WERI-Rb-1 (cell line): ENCODE measurements around the gene EPHA5.

ENCODE experiments used
- DNase-seq: peaks from one replicate; pipeline ENCODE4 v3.0.0-alpha.2; 2020
- H3K27ac ChIP-seq: fragments of 250-450 bp; sonication (Bioruptor Pico); 2 replicates; pipeline ENCODE4 v1.5.1; 2020; ENCODE audit warnings: mild to moderate bottlenecking, moderate library complexity
- H3K27me3 ChIP-seq: fragments of 250-450 bp; sonication (Bioruptor Pico); 2 replicates; pipeline ENCODE4 v1.5.1; 2021; ENCODE audit warnings: mild to moderate bottlenecking, low read depth, moderate library complexity; ENCODE audit not compliant: insufficient read depth, severe bottlenecking
- H3K36me3 ChIP-seq: fragments of 250-450 bp; sonication (Bioruptor Pico); 2 replicates; pipeline ENCODE4 v1.5.1; 2020; ENCODE audit warnings: mild to moderate bottlenecking, moderate library complexity
- H3K4me3 ChIP-seq: 2 replicates; pipeline ENCODE4 v1.5.1; 2011; ENCODE audit warnings: low read depth, mild to moderate bottlenecking, control low read depth, low read length
- H3K9me3 ChIP-seq: fragments of 250-450 bp; sonication (Bioruptor Pico); 2 replicates; pipeline ENCODE4 v1.5.1; 2021; ENCODE audit warnings: mild to moderate bottlenecking, moderate library complexity; ENCODE audit not compliant: severe bottlenecking
- CTCF ChIP-seq: IDR thresholded peaks from 2 replicates; pipeline ENCODE4 v1.5.1; 2011; ENCODE audit warnings: low read depth, mild to moderate bottlenecking, control low read depth, inconsistent platforms, low read length

EPHA5 gene

GRCh38 chr4:65669111-65670019 is 924 bp downstream of the EPHA5 start:
- Histone ChIP-seq H3K4me3 (peak overlapping the region; percentile 64), H3K27ac (no peak overlapping the region), H3K9me3 (no peaks in the 10 kb centered on the region), H3K27me3 (no peaks in the 10 kb centered on the region), H3K36me3 (no peaks in the 10 kb centered on the region)
- 0 out of 2 replicates have a peak, but pooled peaks have one; percentile 3 for TF ChIP-seq CTCF
- DNase-seq, result peak; percentile 33

DNA sequence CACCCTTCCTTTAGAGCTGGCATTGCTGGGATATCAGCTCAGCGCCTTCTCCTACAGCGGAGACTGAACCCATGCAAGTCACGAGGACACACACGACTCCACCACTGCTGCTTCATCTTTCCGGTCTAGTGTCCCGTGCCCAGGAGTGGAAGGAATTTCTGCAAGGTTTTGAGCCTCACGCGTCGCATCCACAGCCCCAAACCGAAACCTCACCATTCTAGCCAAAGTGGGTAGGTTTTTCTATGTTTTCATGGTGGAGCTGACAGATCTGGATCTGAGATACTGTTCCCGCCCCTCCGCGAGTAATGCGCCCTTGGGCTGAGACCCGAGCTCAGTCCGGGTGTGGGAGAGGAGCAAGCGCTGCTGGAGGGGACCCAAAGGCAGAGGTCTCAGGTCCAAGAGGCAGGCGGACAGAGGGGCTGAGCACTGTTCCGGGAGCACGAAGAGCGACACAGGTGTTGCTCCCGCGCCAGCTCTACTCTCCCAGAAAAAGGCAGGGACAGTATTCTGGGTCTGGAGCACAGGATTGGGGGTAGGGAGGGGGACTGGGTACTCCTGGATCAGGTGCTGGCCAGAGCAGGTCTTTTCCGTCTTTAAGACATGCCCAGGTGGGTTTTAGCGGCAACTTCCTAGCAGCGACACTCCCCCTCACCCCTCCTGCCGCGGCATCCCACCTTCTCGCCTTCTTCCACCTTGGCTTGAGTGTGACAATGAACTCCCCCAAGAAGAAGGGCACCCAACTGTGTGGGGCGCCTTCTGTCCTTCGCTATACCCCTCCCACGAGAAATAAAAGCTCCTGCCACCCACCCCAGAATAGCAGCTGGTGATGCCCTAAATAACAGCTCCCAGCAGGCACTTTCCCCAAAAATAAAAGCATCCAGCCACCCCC is 1.8 kb downstream of the EPHA5 start:
- Histone ChIP-seq H3K27me3 (no peaks in the 10 kb centered on the region), H3K9me3 (no peaks in the 10 kb centered on the region), H3K4me3 (peak overlapping the region; percentile 64), H3K36me3 (no peaks in the 10 kb centered on the region), H3K27ac (no peak overlapping the region)
- TF ChIP-seq CTCF, result no peak
- DNase-seq, result peak; percentile 39

DNA sequence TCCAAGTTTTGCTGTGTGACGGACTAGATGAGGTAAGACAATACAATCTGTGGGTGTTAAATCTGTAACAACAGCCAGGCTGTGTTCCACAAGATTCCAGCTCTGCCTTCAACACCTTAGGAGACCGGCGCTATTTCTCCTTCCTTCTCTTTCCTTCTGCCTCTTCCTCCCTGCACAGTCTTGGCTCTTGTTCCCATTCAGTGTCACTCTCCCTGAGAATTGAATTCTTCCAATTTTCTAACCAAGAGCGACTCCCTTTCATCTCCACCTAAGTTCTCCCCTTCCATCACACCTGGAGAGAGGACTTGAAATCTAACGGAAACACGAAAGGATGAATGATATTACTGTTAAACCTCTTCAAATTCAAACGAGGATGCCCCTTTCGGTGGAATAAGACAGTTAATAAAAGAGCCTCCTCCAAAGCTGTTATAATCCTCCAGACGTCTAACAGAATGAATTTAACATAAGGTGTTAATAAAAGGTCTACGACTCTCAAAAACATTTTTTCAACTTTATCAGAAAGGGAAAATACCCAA is 2.7 kb downstream of the EPHA5 start:
- Histone ChIP-seq H3K36me3 (no peaks in the 10 kb centered on the region), H3K4me3 (peak overlapping the region; percentile 64), H3K9me3 (no peaks in the 10 kb centered on the region), H3K27ac (no peak overlapping the region), H3K27me3 (no peaks in the 10 kb centered on the region)
- no peak for DNase-seq
- TF ChIP-seq CTCF, result no peak

- no peaks in the 10 kb centered on the region for H3K9me3 ChIP-seq
- H3K36me3 ChIP-seq, result no peaks in the 10 kb centered on the region
- TF ChIP-seq CTCF, result no peak
- H3K27ac ChIP-seq, result no peak overlapping the region
- H3K27me3 ChIP-seq, result no peaks in the 10 kb centered on the region
- no peak overlapping the region for H3K4me3 ChIP-seq
- no peak for DNase-seq
Observed at GRCh38 chr4:65665771-65666523, 4.3 kb downstream of the EPHA5 start.

GRCh38 chr4:65661471-65661870 is 8.8 kb downstream of the EPHA5 start:
- no peak for DNase-seq
- H3K36me3 ChIP-seq, result no peaks in the 10 kb centered on the region
- H3K4me3 ChIP-seq, result no peak overlapping the region
- no peak overlapping the region for H3K27ac ChIP-seq
- no peaks in the 10 kb centered on the region for H3K9me3 ChIP-seq
- TF ChIP-seq CTCF, result no peak
- H3K27me3 ChIP-seq, result no peaks in the 10 kb centered on the region
